Measurements from ENCODE around the gene LAMA2.

The LAMA2 gene

DNA sequence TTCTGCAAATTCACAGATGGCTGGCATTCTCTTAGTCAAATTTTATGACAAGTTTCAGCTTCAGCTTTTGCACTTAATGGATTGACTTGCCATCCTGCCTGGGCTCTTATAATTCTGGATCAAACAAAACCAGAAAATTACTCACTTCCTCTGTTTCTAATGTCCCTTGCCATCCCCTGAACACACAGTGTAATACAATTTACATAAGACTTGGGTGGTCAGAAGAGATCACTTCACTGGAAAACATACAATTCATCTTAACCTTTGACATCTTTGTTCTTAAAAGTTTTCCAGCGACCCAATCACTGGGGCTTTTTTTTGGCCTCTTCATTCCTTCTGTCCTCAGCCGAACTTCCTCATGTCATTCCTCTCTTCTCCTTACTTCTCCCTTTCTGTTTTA lies 628.0 kb downstream of the LAMA2 start:
- H3K4me2 ChIP-seq (ENCODE audit: low read depth, low read length): no peak overlapping the region
- H4K20me1 ChIP-seq (ENCODE audit: insufficient read depth, low read length): no peaks in the 10 kb centered on the region
- DNase-seq: no peak
- H3K27me3 ChIP-seq (replicated peaks; ENCODE audit: insufficient read depth, low read length): no peaks in the 10 kb centered on the region
- TF ChIP-seq CTCF (IDR thresholded peaks at IDR 0.05; ENCODE audit: low read length): no peak
- no peak for TF ChIP-seq EZH2phosphoT487 (IDR thresholded peaks at IDR 0.05; ENCODE audit: low read length)
- TF ChIP-seq EZH2 (optimal IDR thresholded peaks at IDR 0.05; ENCODE audit: low read depth, low read length): no peak
- no peaks in the 10 kb centered on the region for H3K36me3 ChIP-seq (replicated peaks; ENCODE audit: insufficient read depth, low read length)
- no peaks in the 10 kb centered on the region for H3K79me2 ChIP-seq (ENCODE audit: low read length)
- no peaks in the 10 kb centered on the region for H3K9me3 ChIP-seq (replicated peaks; ENCODE audit: insufficient read depth, low read length)
- H3F3A ChIP-seq (ENCODE audit: insufficient read depth, low read length): no peaks in the 10 kb centered on the region
- H3K9me2 ChIP-seq (replicated peaks; ENCODE audit: insufficient read depth, low read length): no peaks in the 10 kb centered on the region
- H3K4me1 ChIP-seq (ENCODE audit: low read length): no peaks in the 10 kb centered on the region
- no peak overlapping the region for H3K9ac ChIP-seq (ENCODE audit: low read length)
- no peak overlapping the region for H3K27ac ChIP-seq (ENCODE audit: low read length)
- no peak overlapping the region for H3K4me3 ChIP-seq (ENCODE audit: low read length)
- no peak overlapping the region for H2AFZ ChIP-seq (ENCODE audit: low read length)

- Histone ChIP-seq H2AFZ (ENCODE audit: low read length) (no peak overlapping the region), H3K4me1 (ENCODE audit: low read length) (no peaks in the 10 kb centered on the region), H3F3A (ENCODE audit: insufficient read depth, low read length) (no peaks in the 10 kb centered on the region), H3K9me3 (replicated peaks; ENCODE audit: insufficient read depth, low read length) (no peaks in the 10 kb centered on the region), H3K36me3 (replicated peaks; ENCODE audit: insufficient read depth, low read length) (no peaks in the 10 kb centered on the region), H3K79me2 (ENCODE audit: low read length) (no peaks in the 10 kb centered on the region), H3K27me3 (replicated peaks; ENCODE audit: insufficient read depth, low read length) (no peaks in the 10 kb centered on the region), H3K9ac (ENCODE audit: low read length) (no peak overlapping the region), H3K27ac (ENCODE audit: low read length) (no peak overlapping the region), H3K9me2 (replicated peaks; ENCODE audit: insufficient read depth, low read length) (no peaks in the 10 kb centered on the region), H3K4me3 (ENCODE audit: low read length) (no peak overlapping the region), H4K20me1 (ENCODE audit: insufficient read depth, low read length) (no peaks in the 10 kb centered on the region), H3K4me2 (ENCODE audit: low read depth, low read length) (no peak overlapping the region)
- no peak for DNase-seq
- TF ChIP-seq EZH2phosphoT487 (IDR thresholded peaks at IDR 0.05; ENCODE audit: low read length) (no peak), EZH2 (optimal IDR thresholded peaks at IDR 0.05; ENCODE audit: low read depth, low read length) (no peak), CTCF (IDR thresholded peaks at IDR 0.05; ENCODE audit: low read length) (no peak)
These were observed 630.5 kb downstream of the LAMA2 start for GRCh38 chr6:129513471-129513870.

DNA sequence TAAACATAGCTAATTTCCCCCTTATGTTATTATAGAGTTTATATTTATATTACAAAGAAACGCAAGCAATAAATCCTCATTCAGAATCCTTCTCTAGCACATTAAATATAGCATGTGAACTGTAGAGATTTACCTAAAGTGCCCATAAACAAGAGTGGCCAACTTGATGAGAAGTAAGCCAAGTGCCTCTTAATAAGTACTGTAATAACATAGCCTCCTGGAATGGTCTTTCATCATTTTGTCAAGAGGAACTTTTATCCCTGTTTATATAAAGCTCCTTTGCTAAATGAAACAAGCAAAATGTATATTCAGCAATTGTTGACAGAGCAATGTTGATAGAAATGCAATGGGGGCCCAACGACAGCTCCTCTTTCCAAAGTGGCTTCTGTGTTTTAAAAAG lies 632.1 kb downstream of the LAMA2 start:
- no peak overlapping the region for H3K9ac ChIP-seq (ENCODE audit: low read length)
- no peak for TF ChIP-seq CTCF (IDR thresholded peaks at IDR 0.05; ENCODE audit: low read length)
- TF ChIP-seq EZH2phosphoT487 (IDR thresholded peaks at IDR 0.05; ENCODE audit: low read length): no peak
- TF ChIP-seq EZH2 (optimal IDR thresholded peaks at IDR 0.05; ENCODE audit: low read depth, low read length): no peak
- no peaks in the 10 kb centered on the region for H3K4me1 ChIP-seq (ENCODE audit: low read length)
- no peak overlapping the region for H3K4me3 ChIP-seq (ENCODE audit: low read length)
- no peaks in the 10 kb centered on the region for H3K9me2 ChIP-seq (replicated peaks; ENCODE audit: insufficient read depth, low read length)
- no peaks in the 10 kb centered on the region for H3K79me2 ChIP-seq (ENCODE audit: low read length)
- H4K20me1 ChIP-seq (ENCODE audit: insufficient read depth, low read length): no peaks in the 10 kb centered on the region
- H3K36me3 ChIP-seq (replicated peaks; ENCODE audit: insufficient read depth, low read length): no peaks in the 10 kb centered on the region
- H2AFZ ChIP-seq (ENCODE audit: low read length): no peak overlapping the region
- H3K4me2 ChIP-seq (ENCODE audit: low read depth, low read length): no peak overlapping the region
- H3K9me3 ChIP-seq (replicated peaks; ENCODE audit: insufficient read depth, low read length): no peaks in the 10 kb centered on the region
- DNase-seq: no peak
- H3K27me3 ChIP-seq (replicated peaks; ENCODE audit: insufficient read depth, low read length): no peaks in the 10 kb centered on the region
- H3F3A ChIP-seq (ENCODE audit: insufficient read depth, low read length): no peaks in the 10 kb centered on the region
- no peak overlapping the region for H3K27ac ChIP-seq (ENCODE audit: low read length)
